ENCODE measurements around the gene GPX6. TPM values are rescaled to one million over a fixed set of nuclear protein-coding genes. Genes with fewer than 3 reads are reported as not detected.
"Not testable (repeated sequence)": the region's sequence is repeated elsewhere in the genome, so short reads cannot be mapped to it uniquely, and the experiment has no call there.

The GPX6 gene
- total RNA-seq, 1 donor from 2014 or later: not detected

DNA sequence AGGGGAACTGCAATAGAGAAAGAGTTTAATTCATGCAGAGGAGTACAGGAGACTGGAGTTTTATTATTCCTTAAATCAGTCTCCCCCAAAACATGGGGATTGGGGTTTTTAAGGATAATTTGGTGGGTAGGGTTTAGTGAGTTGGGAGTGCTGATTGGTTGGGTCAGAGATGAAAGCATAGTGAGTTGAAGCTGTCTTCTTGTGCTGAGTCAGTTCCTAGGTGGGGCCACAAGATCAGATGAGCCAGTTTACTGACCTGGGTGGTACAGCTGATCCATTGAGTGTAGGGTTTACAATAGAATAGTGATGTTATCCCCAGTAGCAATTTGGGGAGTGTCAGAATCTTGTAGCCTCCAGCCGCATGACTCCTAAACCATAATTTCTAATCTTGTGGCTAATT, 29.1 kb downstream of the GPX6 start:
- Mint-ChIP-seq H3K9me3 (ENCODE audit: unreplicated experiment) (peaks cover 6% of the 10 kb centered on the region), H3K36me3 (ENCODE audit: unreplicated experiment) (no peaks in the 10 kb centered on the region), H3K27me3 (ENCODE audit: unreplicated experiment) (peaks cover 2% of the 10 kb centered on the region), H3K4me3 (ENCODE audit: unreplicated experiment) (no peak overlapping the region), H3K4me1 (ENCODE audit: low read depth, unreplicated experiment) (peaks cover 5% of the 10 kb centered on the region), H3K27ac (ENCODE audit: unreplicated experiment) (no peak overlapping the region)
- no peak for DNase-seq
- TF ChIP-seq, protein P1, sequence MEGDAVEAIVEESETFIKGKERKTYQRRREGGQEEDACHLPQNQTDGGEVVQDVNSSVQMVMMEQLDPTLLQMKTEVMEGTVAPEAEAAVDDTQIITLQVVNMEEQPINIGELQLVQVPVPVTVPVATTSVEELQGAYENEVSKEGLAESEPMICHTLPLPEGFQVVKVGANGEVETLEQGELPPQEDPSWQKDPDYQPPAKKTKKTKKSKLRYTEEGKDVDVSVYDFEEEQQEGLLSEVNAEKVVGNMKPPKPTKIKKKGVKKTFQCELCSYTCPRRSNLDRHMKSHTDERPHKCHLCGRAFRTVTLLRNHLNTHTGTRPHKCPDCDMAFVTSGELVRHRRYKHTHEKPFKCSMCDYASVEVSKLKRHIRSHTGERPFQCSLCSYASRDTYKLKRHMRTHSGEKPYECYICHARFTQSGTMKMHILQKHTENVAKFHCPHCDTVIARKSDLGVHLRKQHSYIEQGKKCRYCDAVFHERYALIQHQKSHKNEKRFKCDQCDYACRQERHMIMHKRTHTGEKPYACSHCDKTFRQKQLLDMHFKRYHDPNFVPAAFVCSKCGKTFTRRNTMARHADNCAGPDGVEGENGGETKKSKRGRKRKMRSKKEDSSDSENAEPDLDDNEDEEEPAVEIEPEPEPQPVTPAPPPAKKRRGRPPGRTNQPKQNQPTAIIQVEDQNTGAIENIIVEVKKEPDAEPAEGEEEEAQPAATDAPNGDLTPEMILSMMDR (IDR thresholded peaks at IDR 0.05; ENCODE audit: partially characterized antibody, unreplicated experiment): no peak

DNA sequence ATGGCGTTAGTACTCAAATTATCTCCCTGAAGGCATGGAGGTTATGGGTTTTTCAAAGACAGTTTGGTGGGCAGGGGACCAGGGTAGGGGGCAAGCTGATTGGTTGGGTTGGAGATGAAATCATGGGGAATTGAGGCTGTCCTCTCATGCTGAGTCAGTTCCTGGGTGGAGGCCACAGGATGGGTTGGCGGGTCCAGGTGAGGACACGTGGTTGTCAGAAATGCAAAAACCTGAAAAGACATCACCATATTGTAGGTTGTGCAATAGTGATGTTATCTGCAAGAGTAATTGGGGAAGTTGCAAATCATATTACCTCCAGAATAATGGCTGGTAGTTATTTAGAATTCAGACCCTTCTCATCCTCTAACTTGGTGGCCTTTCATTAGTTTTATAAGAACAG, 30.1 kb downstream of the GPX6 start:
- H3K4me3 Mint-ChIP-seq (ENCODE audit: unreplicated experiment): no peak overlapping the region
- peaks cover 4% of the 10 kb centered on the region for H3K9me3 Mint-ChIP-seq (ENCODE audit: unreplicated experiment)
- peaks cover 2% of the 10 kb centered on the region for H3K27me3 Mint-ChIP-seq (ENCODE audit: unreplicated experiment)
- DNase-seq: no peak
- H3K27ac Mint-ChIP-seq (ENCODE audit: unreplicated experiment): no peak overlapping the region
- peaks cover 4% of the 10 kb centered on the region for H3K4me1 Mint-ChIP-seq (ENCODE audit: low read depth, unreplicated experiment)
- no peaks in the 10 kb centered on the region for H3K36me3 Mint-ChIP-seq (ENCODE audit: unreplicated experiment)
- TF ChIP-seq, protein P1 (IDR thresholded peaks at IDR 0.05; ENCODE audit: partially characterized antibody, unreplicated experiment): no peak

DNA sequence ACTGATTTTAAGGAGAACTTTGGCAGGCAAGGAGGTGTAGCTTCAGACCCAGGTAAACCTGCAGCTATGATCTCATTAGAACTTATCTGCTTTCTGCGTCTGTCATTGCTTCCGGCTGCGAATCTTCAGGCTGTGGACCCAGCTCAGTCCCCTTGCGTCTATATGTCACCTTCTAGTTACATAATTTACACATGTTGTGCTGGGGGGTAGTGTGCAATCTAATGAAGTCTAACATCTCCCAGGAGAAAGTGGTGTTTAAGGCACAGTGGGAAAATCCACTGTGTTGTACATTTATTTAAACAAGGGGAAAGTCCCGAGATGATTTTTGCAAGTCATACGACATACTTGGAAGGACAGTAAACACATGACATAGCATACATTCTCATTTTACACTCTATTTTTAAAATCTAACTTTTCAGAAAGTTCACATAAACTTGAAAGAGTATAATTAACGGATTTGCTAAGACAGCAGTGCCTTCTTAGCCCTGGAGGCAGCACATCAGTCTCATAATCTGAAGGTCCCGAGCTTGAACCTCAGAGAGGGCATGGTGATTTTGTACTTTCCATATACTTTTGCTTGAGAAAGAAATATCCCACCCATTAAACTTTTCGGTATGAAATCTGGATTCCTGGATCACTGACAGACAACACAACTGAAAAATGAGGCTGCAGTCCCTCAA, 35.2 kb downstream of the GPX6 start:
- H3K27ac Mint-ChIP-seq (ENCODE audit: unreplicated experiment): no peak overlapping the region
- peaks cover 2% of the 10 kb centered on the region for H3K27me3 Mint-ChIP-seq (ENCODE audit: unreplicated experiment)
- H3K4me1 Mint-ChIP-seq (ENCODE audit: low read depth, unreplicated experiment): no peaks in the 10 kb centered on the region
- DNase-seq: no peak
- TF ChIP-seq, protein P1 (IDR thresholded peaks at IDR 0.05; ENCODE audit: partially characterized antibody, unreplicated experiment): no peak
- H3K4me3 Mint-ChIP-seq (ENCODE audit: unreplicated experiment): no peak overlapping the region
- H3K36me3 Mint-ChIP-seq (ENCODE audit: unreplicated experiment): no peaks in the 10 kb centered on the region
- H3K9me3 Mint-ChIP-seq (ENCODE audit: unreplicated experiment): no peaks in the 10 kb centered on the region

DNA sequence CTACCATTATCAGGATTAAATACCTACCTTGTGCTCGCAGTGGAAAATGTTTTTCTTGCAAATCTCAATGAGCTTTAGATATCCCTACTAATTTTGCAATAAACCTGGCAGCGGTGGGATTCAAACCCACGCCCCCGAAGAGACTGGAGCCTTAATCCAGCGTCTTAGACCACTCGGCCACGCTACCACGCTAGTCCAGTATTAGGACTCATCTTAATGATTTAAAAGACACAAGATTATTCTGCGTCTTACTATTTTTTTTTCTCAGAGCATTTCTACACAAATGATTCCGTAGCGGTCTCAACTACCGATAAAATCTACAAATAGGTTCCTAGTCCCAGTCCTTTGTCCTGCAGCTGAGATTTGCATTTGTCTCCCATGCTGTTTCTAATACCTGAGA, 37.1 kb downstream of the GPX6 start:
- Mint-ChIP-seq H3K27me3 (ENCODE audit: unreplicated experiment) (peaks cover 10% of the 10 kb centered on the region), H3K9me3 (ENCODE audit: unreplicated experiment) (peaks cover 3% of the 10 kb centered on the region), H3K4me3 (ENCODE audit: unreplicated experiment) (no peak overlapping the region), H3K36me3 (ENCODE audit: unreplicated experiment) (no peaks in the 10 kb centered on the region), H3K4me1 (ENCODE audit: low read depth, unreplicated experiment) (peaks cover 4% of the 10 kb centered on the region), H3K27ac (ENCODE audit: unreplicated experiment) (no peak overlapping the region)
- DNase-seq: no peak
- TF ChIP-seq, protein P1 (IDR thresholded peaks at IDR 0.05; ENCODE audit: partially characterized antibody, unreplicated experiment): no peak

DNA sequence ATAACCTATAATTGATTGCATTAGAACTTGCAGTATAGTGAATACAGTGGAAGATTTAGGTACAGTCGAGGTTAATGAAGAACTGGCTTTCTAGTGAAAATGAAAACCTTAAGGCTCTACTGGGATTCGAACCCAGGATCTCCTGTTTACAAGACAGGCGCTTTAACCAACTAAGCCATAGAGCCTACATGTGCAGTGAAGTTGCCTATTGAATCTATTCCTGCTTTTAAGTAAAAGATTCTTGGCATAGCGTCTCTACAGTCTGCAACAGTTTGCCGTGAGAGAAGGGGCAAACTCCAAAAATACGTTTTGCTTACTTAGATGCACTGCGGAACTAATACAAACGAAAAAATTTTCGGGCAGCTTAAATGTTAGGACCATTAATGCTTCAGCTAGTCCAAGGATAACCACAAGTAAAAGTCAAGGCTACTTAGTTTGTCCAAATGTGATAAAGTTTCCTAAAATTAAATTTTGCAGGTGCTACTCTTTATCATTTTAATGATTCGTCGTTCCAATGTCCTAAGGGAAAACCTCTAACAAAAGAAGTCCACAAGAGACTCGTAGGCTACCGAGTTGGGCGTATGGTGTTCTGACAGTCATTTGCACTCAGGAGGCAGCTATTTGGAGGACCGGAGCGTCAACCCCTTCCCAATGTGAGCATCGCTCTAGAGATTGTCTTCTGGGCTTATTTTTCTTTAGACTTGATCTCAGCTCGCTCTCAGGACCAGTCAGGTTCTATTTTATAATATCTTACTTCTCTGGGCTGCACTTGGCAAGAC, 41.0 kb downstream of the GPX6 start:
- Mint-ChIP-seq H3K27ac (ENCODE audit: unreplicated experiment) (no peak overlapping the region), H3K4me1 (ENCODE audit: low read depth, unreplicated experiment) (peaks cover 4% of the 10 kb centered on the region), H3K9me3 (ENCODE audit: unreplicated experiment) (peaks cover 5% of the 10 kb centered on the region), H3K27me3 (ENCODE audit: unreplicated experiment) (peaks cover 7% of the 10 kb centered on the region), H3K4me3 (ENCODE audit: unreplicated experiment) (peak overlapping the region; percentile 81), H3K36me3 (ENCODE audit: unreplicated experiment) (no peaks in the 10 kb centered on the region)
- TF ChIP-seq, protein P1 (IDR thresholded peaks at IDR 0.05; ENCODE audit: partially characterized antibody, unreplicated experiment): no peak
- no peak for DNase-seq

DNA sequence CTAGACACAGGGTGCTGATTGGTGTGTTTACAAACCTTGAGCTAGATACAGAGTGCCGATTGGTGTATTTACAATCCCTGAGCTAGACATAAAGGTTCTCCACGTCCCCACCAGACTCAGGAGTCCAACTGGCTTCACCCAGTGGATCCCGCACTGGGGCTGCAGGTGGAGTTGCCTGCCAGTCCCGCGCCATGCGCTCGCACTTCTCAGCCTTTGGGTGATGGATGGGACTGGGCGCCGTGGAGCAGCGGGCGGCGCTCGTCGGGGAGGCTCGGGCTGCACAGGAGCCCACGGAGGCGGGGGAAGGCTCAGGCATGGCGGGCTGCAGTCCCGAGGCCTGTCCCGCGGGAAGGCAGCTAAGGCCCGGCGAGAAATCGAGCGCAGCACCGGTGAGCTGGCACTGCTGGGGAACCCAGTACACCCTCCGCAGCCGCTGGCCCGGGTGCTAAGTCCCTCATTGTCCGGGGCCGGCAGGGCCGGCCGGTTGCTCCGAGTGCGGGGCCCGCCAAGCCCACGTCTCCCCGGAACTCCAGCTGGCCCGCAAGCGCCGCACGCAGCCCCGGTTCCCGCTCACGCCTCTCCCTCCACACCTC, 46.3 kb downstream of the GPX6 start:
- DNase-seq: peak; percentile 27
- H3K4me1 Mint-ChIP-seq (ENCODE audit: low read depth, unreplicated experiment); H3K36me3 Mint-ChIP-seq (ENCODE audit: unreplicated experiment); H3K27ac Mint-ChIP-seq (ENCODE audit: unreplicated experiment); H3K27me3 Mint-ChIP-seq (ENCODE audit: unreplicated experiment); H3K9me3 Mint-ChIP-seq (ENCODE audit: unreplicated experiment): not testable (repeated sequence)
- H3K4me3 Mint-ChIP-seq (ENCODE audit: unreplicated experiment): peak overlapping the region; percentile 74

Measured in glutamatergic neuron (in vitro differentiated cells).